ENCODE measurements around the gene CLDN6.
A peak's percentile ranks its signal among the peaks of the same experiment; 100 is the strongest.

The CLDN6 gene

GRCh38 chr16:2990891-2991290, 27.1 kb downstream of the CLDN6 start:
- no peak for FAIRE-seq

DNA sequence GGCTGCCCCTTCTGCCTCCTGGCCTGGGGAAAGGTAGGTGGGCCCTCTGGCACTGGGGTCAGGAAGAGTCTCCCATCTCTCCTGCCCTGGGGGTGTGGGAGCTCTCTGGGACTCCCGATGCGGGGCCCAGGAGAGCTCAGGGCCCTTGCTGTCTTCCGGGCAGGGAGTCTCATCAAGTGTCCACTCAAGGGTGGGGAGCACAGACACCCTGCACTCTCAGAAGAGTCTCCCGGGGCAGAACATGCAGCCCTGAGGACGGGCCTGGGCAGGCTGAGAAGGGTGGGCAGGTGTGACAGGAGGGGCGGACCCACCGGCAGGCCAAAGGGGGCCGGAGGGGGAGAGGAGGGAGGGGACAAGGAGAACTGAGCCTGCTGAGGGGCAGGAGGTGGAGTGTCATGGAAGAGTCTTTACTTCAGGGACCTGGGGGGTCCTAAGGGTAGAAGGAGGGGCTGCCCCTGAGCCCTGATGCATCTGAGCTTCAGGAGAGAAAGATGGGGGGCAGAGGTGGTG, 29.3 kb downstream of the CLDN6 start:
- DNase-seq (ENCODE audit: low spot score) (no peak), FAIRE-seq (no peak)

More at GRCh38 chr16:2990891-2991290, 27.1 kb downstream of the CLDN6 start:
- no peak for DNase-seq (ENCODE audit: low spot score)

- no peak for DNase-seq (ENCODE audit: low spot score)
- no peak for FAIRE-seq
Measured at GRCh38 chr16:2987833-2988232, 30.1 kb downstream of the CLDN6 start.

- no peak for FAIRE-seq
Measured at GRCh38 chr16:2987286-2987685, 30.7 kb downstream of the CLDN6 start.

DNA sequence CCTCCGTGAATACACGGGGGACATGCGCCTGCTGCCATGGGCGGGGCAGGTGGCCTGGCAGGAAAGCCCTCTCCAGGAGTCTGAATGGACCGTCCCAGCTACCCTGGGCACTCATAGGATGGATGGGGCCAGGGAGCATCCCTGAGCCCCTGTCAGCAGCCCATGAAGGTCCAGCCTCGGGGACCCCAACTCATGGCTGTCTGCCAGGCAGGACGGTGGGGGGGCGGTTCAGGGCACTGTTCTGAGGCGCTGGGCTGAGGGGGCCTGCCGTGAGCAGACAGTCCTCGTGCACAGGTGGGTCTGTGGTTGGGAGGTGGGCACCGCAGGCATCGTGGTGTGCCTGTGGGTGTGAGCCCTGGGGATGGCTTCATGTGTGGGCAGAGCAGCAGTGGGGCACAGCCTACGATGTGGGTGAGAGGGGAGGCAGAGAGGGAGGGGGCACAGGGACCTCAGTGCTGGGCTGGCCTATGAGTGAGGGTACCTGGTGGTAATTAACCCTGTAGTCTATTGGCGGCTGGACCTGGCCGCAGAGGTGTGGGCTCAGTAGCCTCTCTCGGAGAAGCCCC, 31.3 kb downstream of the CLDN6 start:
- DNase-seq (ENCODE audit: low spot score): no peak
- FAIRE-seq: peak; percentile 5

More at GRCh38 chr16:2987286-2987685, 30.7 kb downstream of the CLDN6 start:
- no peak for DNase-seq (ENCODE audit: low spot score)

DNA sequence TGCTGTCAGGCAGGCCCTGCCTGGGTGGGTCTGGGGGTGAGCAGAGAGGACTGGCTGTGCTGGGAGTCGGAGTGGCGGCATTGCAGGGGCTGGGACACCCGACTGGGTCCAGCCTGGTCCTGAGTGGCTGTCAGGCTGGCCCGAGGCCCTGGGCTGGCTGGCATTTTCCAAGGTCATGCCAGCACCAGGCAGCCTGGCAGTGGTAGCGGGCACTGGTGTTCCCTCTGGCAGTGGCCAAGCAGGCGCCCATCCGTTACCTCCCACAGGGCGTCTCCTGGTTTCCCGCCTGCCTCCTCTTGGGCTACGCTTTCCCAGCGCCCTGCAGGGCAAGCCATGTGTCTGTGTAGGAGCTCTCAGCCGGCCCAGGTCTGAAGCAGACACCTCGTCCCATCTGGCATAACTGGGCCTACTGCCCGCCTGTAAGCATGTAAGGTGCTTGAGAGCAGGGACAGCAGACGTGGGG, 32.1 kb downstream of the CLDN6 start:
- no peak for FAIRE-seq
- no peak for DNase-seq (ENCODE audit: low spot score)

- no peak for FAIRE-seq
- DNase-seq (ENCODE audit: low spot score): no peak
Measured at GRCh38 chr16:2985462-2985861, 32.5 kb downstream of the CLDN6 start.

DNA sequence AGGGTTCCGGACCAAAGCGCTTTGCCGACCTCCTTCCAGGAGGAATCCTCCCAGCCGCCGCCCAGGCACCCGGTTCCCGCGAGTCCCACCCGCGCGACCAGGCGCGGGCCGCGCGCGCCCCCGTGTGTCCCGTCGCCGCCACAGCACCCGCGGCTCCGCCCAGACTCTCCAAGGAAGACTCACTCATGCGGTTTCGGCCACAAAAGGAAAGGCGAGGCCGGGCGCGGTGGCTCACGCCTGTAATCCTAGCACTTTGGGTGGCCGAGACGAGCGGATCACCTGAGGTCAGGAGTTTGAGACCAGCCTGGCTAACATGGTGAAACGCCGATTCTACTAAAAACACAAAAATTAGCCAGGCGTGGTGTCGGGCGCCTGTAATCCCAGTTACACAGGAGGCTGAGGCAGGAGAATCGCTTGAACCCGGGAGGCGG, 34.3 kb downstream of the CLDN6 start:
- DNase-seq (ENCODE audit: low spot score) (peak; percentile 94), FAIRE-seq (no peak)

GRCh38 chr16:2982402-2982801, 35.6 kb downstream of the CLDN6 start:
- DNase-seq (ENCODE audit: low spot score) (no peak), FAIRE-seq (no peak)

GRCh38 chr16:2981899-2982250, 36.1 kb downstream of the CLDN6 start:
- DNase-seq (ENCODE audit: low spot score) (no peak), FAIRE-seq (no peak)

DNA sequence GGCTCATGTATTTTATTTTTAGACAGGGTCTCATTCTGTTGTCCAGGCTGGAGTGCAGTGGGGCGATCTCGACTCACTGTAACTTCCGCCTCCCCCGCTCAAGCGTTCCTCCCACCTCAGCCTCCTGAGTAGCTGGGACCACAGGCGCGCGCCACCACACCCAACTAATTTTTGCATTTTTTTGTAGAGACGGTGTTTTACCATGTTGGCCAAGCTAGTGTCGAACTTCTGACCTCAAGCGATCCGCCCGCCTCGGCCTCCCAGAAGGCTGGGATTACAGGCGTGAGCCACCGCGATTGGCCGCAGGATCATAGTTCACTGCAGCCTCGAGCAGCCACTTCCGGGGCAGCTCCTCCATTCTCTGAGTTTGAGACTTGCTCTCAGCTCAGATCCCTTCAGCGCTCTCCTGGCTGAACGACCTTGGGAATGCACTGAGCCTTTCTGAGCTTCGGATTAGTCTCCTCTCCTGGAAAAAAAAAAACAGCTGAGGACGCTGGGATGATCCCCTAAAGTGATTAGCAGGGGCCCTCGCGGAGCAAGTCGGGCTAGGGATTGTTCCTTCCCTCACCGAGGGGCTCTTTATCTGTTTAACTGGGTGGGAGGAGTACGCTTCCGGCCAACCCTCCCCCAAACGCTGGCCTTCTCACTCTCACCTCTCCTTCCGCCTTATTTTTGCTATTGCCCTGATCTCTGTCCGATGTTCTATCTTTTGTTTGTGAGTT, 36.6 kb downstream of the CLDN6 start:
- FAIRE-seq (no peak), DNase-seq (ENCODE audit: low spot score) (no peak)

DNA sequence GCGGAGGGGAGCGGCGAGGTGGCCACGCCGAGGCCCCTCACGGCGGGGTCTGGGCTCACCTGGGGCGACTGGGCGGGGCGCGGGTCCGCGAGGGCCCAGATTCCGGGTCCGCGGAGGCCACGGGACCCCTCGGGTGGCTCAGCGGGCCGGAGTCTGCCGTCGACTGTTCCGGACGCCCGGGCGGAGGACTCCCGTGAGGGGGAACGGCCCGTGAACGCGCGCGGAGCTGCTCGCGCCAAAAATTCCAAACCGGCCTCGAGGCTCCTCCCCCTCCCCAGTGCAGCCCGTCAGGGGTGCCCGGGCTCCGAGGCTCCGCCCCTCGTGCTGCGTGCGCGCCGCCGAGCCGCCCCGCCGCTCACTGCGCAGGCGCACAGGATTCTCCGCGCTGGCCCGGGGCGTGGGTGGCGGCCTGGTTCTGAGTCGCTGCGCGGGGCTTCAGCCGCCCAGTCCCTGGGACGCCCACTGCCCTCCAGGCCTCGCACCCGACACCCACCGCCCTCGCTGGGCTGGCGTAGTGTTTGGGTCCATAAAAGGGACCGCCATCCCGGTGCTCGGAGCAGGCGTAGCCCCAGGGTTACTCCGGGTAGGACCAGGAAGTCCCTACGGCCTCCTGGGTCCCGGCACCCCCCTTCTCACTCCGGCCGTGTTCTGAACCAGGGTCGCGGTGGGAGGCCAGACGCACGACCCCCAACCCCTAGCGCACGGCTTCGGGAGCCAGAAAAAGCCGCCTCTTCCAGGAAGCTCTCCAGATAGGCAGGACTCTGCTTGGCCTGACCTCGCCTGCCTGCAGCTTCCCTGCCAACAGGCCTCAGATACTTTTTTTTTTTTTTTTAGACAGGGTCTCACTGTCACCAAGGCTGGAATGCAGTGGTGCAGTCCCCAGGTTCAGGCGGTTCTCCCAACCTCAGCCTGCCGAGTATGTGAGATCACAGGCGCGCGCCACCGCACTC, 37.5 kb downstream of the CLDN6 start, which contains the start of gene PKMYT1:
Gene PKMYT1 (minus strand): TSS at position 220 of the 950 bp plus-strand sequence. CDS start 789 bp downstream, outside the sequence.
- peak; percentile 56 for FAIRE-seq

GRCh38 chr16:2979669-2980226, 38.2 kb downstream of the CLDN6 start:
- DNase-seq (ENCODE audit: low spot score): peak; percentile 49
- FAIRE-seq: no peak

More for the DNA sequence above, 37.5 kb downstream of the CLDN6 start, which contains the start of gene PKMYT1:
- peak; percentile 100 for DNase-seq (ENCODE audit: low spot score)

DNA sequence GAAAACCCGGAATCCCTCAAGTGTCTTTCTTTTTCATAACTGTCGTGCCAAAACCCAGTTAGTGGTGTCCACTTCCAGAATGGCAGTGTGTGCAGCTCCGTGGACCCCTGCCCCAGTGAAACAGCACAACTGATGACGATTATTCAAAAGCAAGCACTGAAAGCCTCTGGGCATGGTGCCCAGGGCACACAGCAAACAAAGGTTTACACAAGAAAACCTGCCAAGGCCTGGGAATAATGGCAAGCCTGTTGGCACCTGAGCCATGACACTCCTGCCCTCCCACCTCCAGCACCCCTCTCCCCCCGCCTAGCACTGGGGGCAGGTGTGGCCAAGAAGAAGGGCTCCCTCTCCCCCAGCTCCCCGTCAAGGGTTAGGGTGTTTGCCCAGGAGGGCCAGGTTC, 40.5 kb downstream of the CLDN6 start:
- DNase-seq (ENCODE audit: low spot score) (no peak), FAIRE-seq (no peak)

- no peak for DNase-seq (ENCODE audit: low spot score)
- FAIRE-seq: no peak
Measured at GRCh38 chr16:2976673-2977072, 41.3 kb downstream of the CLDN6 start.

DNA sequence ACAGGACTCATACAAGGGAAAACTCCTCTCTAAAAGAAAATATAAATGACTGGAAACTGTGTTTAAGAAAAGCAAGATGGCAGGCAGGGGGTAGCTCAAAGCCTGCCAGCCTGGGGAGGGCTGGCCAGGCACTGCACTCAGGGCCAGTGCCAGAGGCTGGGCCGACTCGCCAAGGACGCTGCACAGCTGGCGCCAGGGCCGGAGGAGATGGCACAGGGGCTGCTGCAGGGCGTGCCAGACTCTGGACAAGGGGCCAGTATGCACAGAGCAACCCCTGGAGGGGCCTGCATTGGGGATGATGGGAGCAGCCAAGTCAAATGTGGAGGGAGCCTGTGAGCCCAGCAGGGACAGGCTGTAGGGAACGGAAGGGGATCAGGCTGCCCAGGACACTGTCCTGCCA, 41.8 kb downstream of the CLDN6 start:
- no peak for FAIRE-seq
- no peak for DNase-seq (ENCODE audit: low spot score)

GRCh38 chr16:2975161-2975795, 42.7 kb downstream of the CLDN6 start:
- DNase-seq (ENCODE audit: low spot score) (no peak), FAIRE-seq (no peak)

GRCh38 chr16:2974319-2975056, 43.5 kb downstream of the CLDN6 start:
- FAIRE-seq: no peak
- DNase-seq (ENCODE audit: low spot score): no peak

DNA sequence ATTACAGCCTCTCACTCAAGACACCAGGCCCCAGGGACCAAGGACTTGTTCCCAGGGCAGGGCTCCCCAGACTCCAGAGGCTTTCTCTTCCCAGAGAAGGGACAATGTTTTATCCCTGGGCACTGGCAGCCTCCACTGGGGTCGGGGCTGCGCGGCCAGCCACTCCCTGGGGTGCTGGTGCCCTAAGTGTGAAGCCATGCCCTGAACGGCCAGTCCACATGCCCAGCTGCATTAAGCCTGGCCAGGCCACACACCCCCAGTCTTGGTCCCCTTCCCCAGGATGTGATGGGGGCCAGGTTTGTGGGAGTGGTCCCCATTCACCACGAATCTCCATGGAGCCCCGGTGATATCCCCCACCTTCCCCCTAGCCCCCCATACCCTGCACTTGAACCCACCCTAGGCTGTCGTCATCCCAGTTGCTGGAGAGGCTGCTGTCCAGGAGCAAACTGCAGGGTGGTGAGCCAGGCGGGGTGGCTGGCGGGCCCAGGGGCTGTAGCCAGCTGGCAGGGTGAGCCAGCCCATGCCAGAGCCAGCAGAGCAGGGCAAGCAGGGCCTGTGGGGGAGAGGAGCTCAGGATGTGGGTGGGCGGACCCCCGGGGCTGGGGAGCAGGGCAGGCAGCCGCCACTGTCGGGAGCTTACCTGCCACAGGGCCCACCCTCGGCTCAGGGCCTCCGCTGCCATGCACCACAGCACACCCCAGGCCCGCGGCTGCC, 44.2 kb downstream of the CLDN6 start:
- FAIRE-seq: no peak

More for the DNA sequence above, 44.2 kb downstream of the CLDN6 start:
- no peak for DNase-seq (ENCODE audit: low spot score)
